HT-29 (cell line): ENCODE measurements around the gene DHRS12. TPM values are rescaled to one million over a fixed set of nuclear protein-coding genes. Genes with fewer than 3 reads are reported as not detected.

Experiments used
- DNase-seq: peaks from one replicate; pipeline ENCODE4 v3.0.0-alpha.2; 2015; ENCODE audit warnings: low spot score
- total RNA-seq: library from RNA; depleted of rRNA; stranded (reverse); fragments of >200 nt; shearing (Covaris generic); gene quantifications from 2 replicates; pipeline ENCODE4 v1.2.3, GENCODE V29; 2014; rRNA removed

Gene DHRS12
- total RNA-seq, 1 experiment from 2014 or later: 9.8 TPM

- no peak for DNase-seq
These were observed 77.3 kb downstream of the DHRS12 start for GRCh38 chr13:51726446-51727193.

- no peak for DNase-seq
These were observed 79.2 kb downstream of the DHRS12 start for GRCh38 chr13:51724721-51725120.

DNA sequence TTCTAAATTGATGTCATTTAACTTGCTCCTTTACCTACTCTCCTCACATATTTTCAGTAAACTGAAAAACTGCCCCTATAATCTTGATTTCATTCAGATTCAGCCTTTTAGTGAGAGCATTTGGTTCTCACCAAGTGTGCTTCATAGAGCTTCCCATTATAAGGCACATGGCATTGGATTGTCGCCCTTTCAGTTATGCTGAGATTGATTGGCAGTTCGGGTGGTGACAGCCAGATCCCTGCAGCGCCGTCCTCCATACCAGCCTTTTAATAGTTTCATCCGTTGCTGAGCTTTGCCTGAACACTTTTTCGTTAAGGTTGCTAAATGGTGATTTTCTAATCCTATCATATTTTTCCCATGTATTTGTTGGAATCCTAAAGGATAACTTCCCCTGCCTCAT lies 80.4 kb downstream of the DHRS12 start:
- DNase-seq: no peak

- no peak for DNase-seq
These were observed 82.5 kb downstream of the DHRS12 start for GRCh38 chr13:51721496-51721895.

- DNase-seq: no peak
These were observed 84.6 kb downstream of the DHRS12 start for GRCh38 chr13:51719394-51719793.

Other genes with a start within 250 kb of the DHRS12 start
- gene WDFY2, start 219.7 kb downstream of the DHRS12 start, total RNA-seq: 2.9 and 5.3 TPM in 2 replicates
- not detected in 2 replicates for gene TMEM272, start 41.0 kb upstream of the DHRS12 start, total RNA-seq
- gene CCDC70, start 57.8 kb upstream of the DHRS12 start, total RNA-seq: not detected in 2 replicates
- gene ATP7B, start 207.3 kb upstream of the DHRS12 start, total RNA-seq: 6.9 and 7.6 TPM in 2 replicates
- 11.6 and 14.8 TPM in 2 replicates for gene ALG11, start 208.2 kb upstream of the DHRS12 start, total RNA-seq
- gene UTP14C, start 220.5 kb upstream of the DHRS12 start, total RNA-seq: 5.5 and 6.5 TPM in 2 replicates